Breast epithelium (tissue), 4 donors: ENCODE results near the gene EIPR1. TPM values are rescaled to one million over a fixed set of nuclear protein-coding genes. Genes with fewer than 3 reads are reported as not detected.

Source experiments
- DNase-seq, 2 donors: peaks; one replicate each; pipeline ENCODE4 v3.0.0-alpha.2; 2019; ENCODE audit warnings: low spot score in 2 of 2
- H3K27ac ChIP-seq, 2 donors: fragments of 200-600 bp; sonication (generic) in 1 of 2; one replicate each; pipeline ENCODE4 v1.5.1; 2016 to 2019; ENCODE audit warnings: mild to moderate bottlenecking in 1 of 2
- H3K27me3 ChIP-seq, 2 donors: fragments of 200-600 bp; sonication (generic) in 1 of 2; one replicate each; pipeline versions ENCODE4 v1.5.1 to v1.6.0; 2017 to 2019; ENCODE audit warnings: control low read depth in 1 of 2, mild to moderate bottlenecking in 1 of 2
- H3K36me3 ChIP-seq: fragments of 200-600 bp; one replicate; pipeline ENCODE4 v1.5.1; 2019
- H3K4me1 ChIP-seq, 2 donors: fragments of 200-600 bp; sonication (generic); one replicate each; pipeline ENCODE4 v1.5.1; 2016 to 2019; ENCODE audit warnings: control low read depth in 1 of 2
- H3K4me3 ChIP-seq, 3 donors: fragments of 200-600 bp; sonication (generic); 1 replicate in 2 of 3; 2 replicates in 1 of 3; pipeline ENCODE4 v1.5.1; 2016 to 2019; ENCODE audit warnings: mild to moderate bottlenecking in 3 of 3, moderate library complexity in 2 of 3
- H3K9me3 ChIP-seq, 2 donors: fragments of 200-600 bp; sonication (generic) in 1 of 2; one replicate each; pipeline ENCODE4 v1.5.1; 2016 to 2019; ENCODE audit warnings: control low read depth in 1 of 2
- CTCF ChIP-seq, 3 donors: fragments of 450-650 bp; IDR thresholded peaks; one replicate each; pipeline ENCODE4 v1.5.1; 2016 to 2017; ENCODE audit warnings: antibody characterized with exemption in 3 of 3, mild to moderate bottlenecking in 3 of 3, moderate library complexity in 3 of 3
- POLR2A ChIP-seq: fragments of 450-650 bp; IDR thresholded peaks from one replicate; pipeline ENCODE4 v1.6.1; 2016; ENCODE audit warnings: antibody characterized with exemption, mild to moderate bottlenecking, moderate library complexity
- POLR2AphosphoS5 ChIP-seq, 3 donors: sonication (generic); formaldehyde crosslinking; IDR thresholded peaks; one replicate each; pipeline ENCODE4 v1.6.1; 2017; ENCODE audit warnings: antibody characterized with exemption in 3 of 3
- intact Hi-C: fragments of 100-400 bp; cut with DNase I; formaldehyde crosslinking; loops from one replicate; pipeline ENCODE4 v1.15.1; 2023; ENCODE audit warnings: low total_unique reads
- total RNA-seq, 3 donors: library from RNA; depleted of rRNA; stranded (reverse); fragments of >200 nt; gene quantifications; one replicate each; pipeline ENCODE4 v1.1.0, GENCODE V29; 2016

The EIPR1 gene
- total RNA-seq, 3 donors from 2014 or later: 12.8 to 31.0 (median 23.3) TPM

GRCh38 chr2:3319134-3319533, 58.5 kb downstream of the EIPR1 start:
- DNase-seq: no peak
- no peaks in the 10 kb centered on the region for H3K36me3 ChIP-seq
- H3K9me3 ChIP-seq: no peaks in the 10 kb centered on the region
- H3K27me3 ChIP-seq: no peaks in the 10 kb centered on the region
- TF ChIP-seq CTCF (IDR thresholded peaks at IDR 0.05): no peak
- TF ChIP-seq POLR2A: no peak
- TF ChIP-seq POLR2AphosphoS5 (IDR thresholded peaks at IDR 0.05): no peak
- no peak overlapping the region for H3K4me3 ChIP-seq
- H3K27ac ChIP-seq: no peak overlapping the region
- no peaks in the 10 kb centered on the region for H3K4me1 ChIP-seq
- intact Hi-C loops: loop anchor here (2.0 kb wide), 1 partner anchor 58 kb away; no protein-coding TSS in a partner anchor

- no peaks in the 10 kb centered on the region for H3K4me1 ChIP-seq
- H3K27me3 ChIP-seq: no peaks in the 10 kb centered on the region
- no peaks in the 10 kb centered on the region for H3K36me3 ChIP-seq
- no peaks in the 10 kb centered on the region for H3K9me3 ChIP-seq
- TF ChIP-seq POLR2AphosphoS5 (IDR thresholded peaks at IDR 0.05) (no peak), CTCF (IDR thresholded peaks at IDR 0.05) (no peak), POLR2A (no peak)
- H3K4me3 ChIP-seq: no peak overlapping the region
- H3K27ac ChIP-seq: no peak overlapping the region
- no peak for DNase-seq
- intact Hi-C loops: loop anchor here (2.0 kb wide), 1 partner anchor 57 kb away; no protein-coding TSS in a partner anchor
Observed at GRCh38 chr2:3317871-3318590, 59.6 kb downstream of the EIPR1 start.

- intact Hi-C loops: no loop called here
- no peak overlapping the region for H3K4me3 ChIP-seq
- no peaks in the 10 kb centered on the region for H3K36me3 ChIP-seq
- no peak for TF ChIP-seq POLR2A
- no peak for TF ChIP-seq POLR2AphosphoS5 (IDR thresholded peaks at IDR 0.05)
- TF ChIP-seq CTCF (IDR thresholded peaks at IDR 0.05): no peak
- no peak overlapping the region for H3K27ac ChIP-seq
- no peaks in the 10 kb centered on the region for H3K4me1 ChIP-seq
- no peaks in the 10 kb centered on the region for H3K9me3 ChIP-seq
- DNase-seq: no peak
- H3K27me3 ChIP-seq: no peaks in the 10 kb centered on the region
Observed at GRCh38 chr2:3317277-3317685, 60.3 kb downstream of the EIPR1 start.

- TF ChIP-seq CTCF (IDR thresholded peaks at IDR 0.05) (no peak), POLR2AphosphoS5 (IDR thresholded peaks at IDR 0.05) (no peak), POLR2A (no peak)
- Histone ChIP-seq H3K27ac (no peak overlapping the region), H3K4me1 (no peaks in the 10 kb centered on the region), H3K27me3 (no peaks in the 10 kb centered on the region), H3K9me3 (no peaks in the 10 kb centered on the region), H3K4me3 (no peak overlapping the region), H3K36me3 (no peaks in the 10 kb centered on the region)
- intact Hi-C loops: no loop called here
- no peak for DNase-seq
Observed at GRCh38 chr2:3316456-3317276, 61.0 kb downstream of the EIPR1 start.

- intact Hi-C loops: no loop called here
- TF ChIP-seq POLR2A: no peak
- TF ChIP-seq POLR2AphosphoS5 (IDR thresholded peaks at IDR 0.05): no peak
- no peak for TF ChIP-seq CTCF (IDR thresholded peaks at IDR 0.05)
- Histone ChIP-seq H3K27ac (no peak overlapping the region), H3K4me1 (no peaks in the 10 kb centered on the region), H3K36me3 (no peaks in the 10 kb centered on the region), H3K4me3 (no peak overlapping the region), H3K27me3 (no peaks in the 10 kb centered on the region), H3K9me3 (no peaks in the 10 kb centered on the region)
- no peak for DNase-seq
Observed at GRCh38 chr2:3314626-3315025, 63.0 kb downstream of the EIPR1 start.
